ENCODE measurements around the gene KCNS1. TPM values are rescaled to one million over a fixed set of nuclear protein-coding genes. Genes with fewer than 3 reads are reported as not detected.
"Not testable (repeated sequence)": the region's sequence is repeated elsewhere in the genome, so short reads cannot be mapped to it uniquely, and the experiment has no call there.

Gene KCNS1
- total and polyA plus RNA-seq, 4 donors, result 0.45 to 3.0 (median 1.3) TPM

GRCh38 chr20:45064812-45065211 lies 36.1 kb downstream of the KCNS1 start:
- H3K36me3 ChIP-seq (ENCODE audit: control insufficient read depth in 4 of 4, insufficient read depth in 4 of 4, low read length in 4 of 4), result peaks cover 0 to 6% (median 3%) of the 10 kb centered on the region in 4 donors
- H3K27ac ChIP-seq (ENCODE audit: low read depth in 1 of 2, low read length in 1 of 2), result no peak overlapping the region
- no peak for TF ChIP-seq CTCF (IDR thresholded peaks at IDR 0.05; ENCODE audit: control extremely low read depth, extremely low read depth)
- H3K4me3 ChIP-seq, result no peak overlapping the region
- peaks cover 0 to 2% (median 0%) of the 10 kb centered on the region in 5 donors for H3K4me1 ChIP-seq (ENCODE audit: control insufficient read depth in 5 of 5, insufficient read depth in 5 of 5, low read length in 5 of 5)
- no peak overlapping the region for H3K9ac ChIP-seq (ENCODE audit: insufficient read depth in 1 of 2, low read length in 2 of 2)
- H3K9me3 ChIP-seq (ENCODE audit: control insufficient read depth in 4 of 4, insufficient read depth in 3 of 4, low read length in 3 of 4), result no peaks in the 10 kb centered on the region
- ATAC-seq (ENCODE audit: insufficient read depth, low FRiP score) (no peak), DNase-seq (no peak)
- no peaks in the 10 kb centered on the region for H3K27me3 ChIP-seq (ENCODE audit: control insufficient read depth in 3 of 3, insufficient read depth in 3 of 3, low read length in 2 of 3)

- not testable (repeated sequence) for H3K4me3 ChIP-seq; DNase-seq; H3K4me1 ChIP-seq (ENCODE audit: control insufficient read depth in 5 of 5, insufficient read depth in 5 of 5, low read length in 5 of 5); H3K36me3 ChIP-seq (ENCODE audit: control insufficient read depth in 4 of 4, insufficient read depth in 4 of 4, low read length in 4 of 4); ATAC-seq (ENCODE audit: insufficient read depth, low FRiP score); H3K27ac ChIP-seq (ENCODE audit: low read depth in 1 of 2, low read length in 1 of 2); H3K9me3 ChIP-seq (ENCODE audit: control insufficient read depth in 4 of 4, insufficient read depth in 3 of 4, low read length in 3 of 4); H3K9ac ChIP-seq (ENCODE audit: insufficient read depth in 1 of 2, low read length in 2 of 2); H3K27me3 ChIP-seq (ENCODE audit: control insufficient read depth in 3 of 3, insufficient read depth in 3 of 3, low read length in 2 of 3)
- WGBS, 2 donors, result 89 to 90% methylated on average over 2 of the region's 2 CpGs
Measured at GRCh38 chr20:45063107-45063506, 37.8 kb downstream of the KCNS1 start.

GRCh38 chr20:45061244-45061643 lies 39.7 kb downstream of the KCNS1 start:
- ATAC-seq (ENCODE audit: insufficient read depth, low FRiP score), result no peak
- TF ChIP-seq CTCF (IDR thresholded peaks at IDR 0.05; ENCODE audit: control extremely low read depth, extremely low read depth), result no peak
- WGBS, 2 donors, result 78 to 85% methylated on average over 4 of the region's 4 CpGs
- Histone ChIP-seq H3K4me3 (no peak overlapping the region), H3K27me3 (ENCODE audit: control insufficient read depth in 3 of 3, insufficient read depth in 3 of 3, low read length in 2 of 3) (no peaks in the 10 kb centered on the region), H3K9me3 (ENCODE audit: control insufficient read depth in 4 of 4, insufficient read depth in 3 of 4, low read length in 3 of 4) (no peaks in the 10 kb centered on the region), H3K36me3 (ENCODE audit: control insufficient read depth in 4 of 4, insufficient read depth in 4 of 4, low read length in 4 of 4) (peaks cover 3 to 8% (median 5%) of the 10 kb centered on the region in 4 donors), H3K27ac (ENCODE audit: low read depth in 1 of 2, low read length in 1 of 2) (peak overlapping the region in 1 of 2 donors; percentile 9), H3K4me1 (ENCODE audit: control insufficient read depth in 5 of 5, insufficient read depth in 5 of 5, low read length in 5 of 5) (peaks cover 0 to 3% (median 0%) of the 10 kb centered on the region in 5 donors), H3K9ac (ENCODE audit: insufficient read depth in 1 of 2, low read length in 2 of 2) (no peak overlapping the region)
- no peak for DNase-seq

- Histone ChIP-seq H3K9ac (ENCODE audit: insufficient read depth in 1 of 2, low read length in 2 of 2) (no peak overlapping the region), H3K27ac (ENCODE audit: low read depth in 1 of 2, low read length in 1 of 2) (no peak overlapping the region), H3K27me3 (ENCODE audit: control insufficient read depth in 3 of 3, insufficient read depth in 3 of 3, low read length in 2 of 3) (no peaks in the 10 kb centered on the region), H3K9me3 (ENCODE audit: control insufficient read depth in 4 of 4, insufficient read depth in 3 of 4, low read length in 3 of 4) (no peaks in the 10 kb centered on the region), H3K4me3 (no peak overlapping the region), H3K36me3 (ENCODE audit: control insufficient read depth in 4 of 4, insufficient read depth in 4 of 4, low read length in 4 of 4) (peaks cover 3 to 8% (median 5%) of the 10 kb centered on the region in 4 donors), H3K4me1 (ENCODE audit: control insufficient read depth in 5 of 5, insufficient read depth in 5 of 5, low read length in 5 of 5) (peaks cover 0 to 3% (median 0%) of the 10 kb centered on the region in 5 donors)
- ATAC-seq (ENCODE audit: insufficient read depth, low FRiP score) (no peak), DNase-seq (no peak)
- WGBS, 2 donors, result 87 to 95% methylated on average over 4 of the region's 4 CpGs
- no peak for TF ChIP-seq CTCF (IDR thresholded peaks at IDR 0.05; ENCODE audit: control extremely low read depth, extremely low read depth)
Measured at GRCh38 chr20:45060294-45060693, 40.6 kb downstream of the KCNS1 start.
